HuH-7 (cell line): ENCODE results near the gene LHFPL2.

Experiments used
- DNase-seq: peaks from one replicate; pipeline ENCODE4 v3.0.0; 2011; ENCODE audit warnings: low spot score

LHFPL2 gene

GRCh38 chr5:78500871-78501270 lies 147.7 kb downstream of the LHFPL2 start:
- DNase-seq, result no peak

- no peak for DNase-seq
Measured at GRCh38 chr5:78500028-78500427, 148.5 kb downstream of the LHFPL2 start.

- DNase-seq, result no peak
Measured at GRCh38 chr5:78499485-78499884, 149.1 kb downstream of the LHFPL2 start.

GRCh38 chr5:78497573-78498533 lies 150.7 kb downstream of the LHFPL2 start:
- no peak for DNase-seq

- no peak for DNase-seq
Measured at GRCh38 chr5:78496373-78496772, 152.2 kb downstream of the LHFPL2 start.

- DNase-seq, result no peak
Measured at GRCh38 chr5:78495800-78496199, 152.8 kb downstream of the LHFPL2 start.

GRCh38 chr5:78492650-78493049 lies 155.9 kb downstream of the LHFPL2 start:
- DNase-seq, result no peak

GRCh38 chr5:78492224-78492623 lies 156.3 kb downstream of the LHFPL2 start:
- no peak for DNase-seq

GRCh38 chr5:78490709-78491485 lies 157.7 kb downstream of the LHFPL2 start:
- DNase-seq, result no peak

- no peak for DNase-seq
Measured at GRCh38 chr5:78487846-78488245, 160.7 kb downstream of the LHFPL2 start.

GRCh38 chr5:78486218-78486617 lies 162.4 kb downstream of the LHFPL2 start:
- DNase-seq, result no peak

- no peak for DNase-seq
Measured at GRCh38 chr5:78483809-78484521, 164.6 kb downstream of the LHFPL2 start.

- no peak for DNase-seq
Measured at GRCh38 chr5:78482948-78483347, 165.6 kb downstream of the LHFPL2 start.

GRCh38 chr5:78476795-78477194 lies 171.8 kb downstream of the LHFPL2 start:
- DNase-seq, result no peak

- no peak for DNase-seq
Measured at GRCh38 chr5:78475370-78475769, 173.2 kb downstream of the LHFPL2 start.

GRCh38 chr5:78473751-78474150 lies 174.8 kb downstream of the LHFPL2 start:
- no peak for DNase-seq

- DNase-seq, result no peak
Measured at GRCh38 chr5:78472469-78473106, 176.0 kb downstream of the LHFPL2 start.

GRCh38 chr5:78471896-78472295 lies 176.7 kb downstream of the LHFPL2 start:
- no peak for DNase-seq

GRCh38 chr5:78467752-78468357 lies 180.7 kb downstream of the LHFPL2 start:
- peak; percentile 6 for DNase-seq

GRCh38 chr5:78467140-78467539 lies 181.4 kb downstream of the LHFPL2 start:
- DNase-seq, result no peak

GRCh38 chr5:78458843-78459242 lies 189.7 kb downstream of the LHFPL2 start:
- DNase-seq, result no peak
